Measurements from ENCODE around the gene CD38.
A peak's percentile ranks its signal among the peaks of the same experiment; 100 is the strongest.
"Not testable (repeated sequence)": the region's sequence is repeated elsewhere in the genome, so short reads cannot be mapped to it uniquely, and the experiment has no call there.

CD38 gene

GRCh38 chr4:15841194-15841730, 63.1 kb downstream of the CD38 start:
- not testable (repeated sequence) for H2BK120ac ChIP-seq (ENCODE audit: low read depth, low read length); H3K36me3 ChIP-seq (ENCODE audit: control insufficient read depth in 1 of 2, insufficient read depth in 2 of 2, low read depth in 1 of 2, low read length in 2 of 2); H3K79me1 ChIP-seq (replicated peaks; ENCODE audit: low read length, poor library complexity, severe bottlenecking); H3K9me3 ChIP-seq (ENCODE audit: control insufficient read depth, low read length); H4K8ac ChIP-seq (ENCODE audit: low read length); H3K4ac ChIP-seq (ENCODE audit: low read depth in 1 of 2, low read length in 2 of 2); H2BK12ac ChIP-seq (ENCODE audit: low read length in 2 of 2); H2AFZ ChIP-seq (ENCODE audit: low read depth, low read length); H3K27me3 ChIP-seq (ENCODE audit: control insufficient read depth in 1 of 2, insufficient read depth in 1 of 2, low read length in 2 of 2); H2BK15ac ChIP-seq (ENCODE audit: low read depth, poor library complexity, severe bottlenecking); H3K18ac ChIP-seq (ENCODE audit: low read depth in 1 of 2, low read length in 2 of 2); H3K4me3 ChIP-seq (ENCODE audit: insufficient read depth in 1 of 2, low read depth in 1 of 2, low read length in 2 of 2); H4K91ac ChIP-seq (ENCODE audit: low read length); H2AK5ac ChIP-seq (ENCODE audit: low read length, severe bottlenecking); H2BK5ac ChIP-seq (ENCODE audit: low read depth, low read length, poor library complexity, severe bottlenecking); H3K14ac ChIP-seq (ENCODE audit: low read length in 2 of 2); DNase-seq; H3K27ac ChIP-seq (ENCODE audit: low read length, poor library complexity, severe bottlenecking); H3K4me1 ChIP-seq (ENCODE audit: control insufficient read depth, insufficient read depth, low read depth, low read length); H3K9ac ChIP-seq (ENCODE audit: low read length); H3K23ac ChIP-seq (ENCODE audit: low read length in 2 of 2); H3K4me2 ChIP-seq (ENCODE audit: low read length, poor library complexity, severe bottlenecking)
- 100% methylated on average over 7 of the region's 16 CpGs for WGBS

GRCh38 chr4:15847746-15848145, 69.6 kb downstream of the CD38 start:
- H2BK15ac ChIP-seq (ENCODE audit: low read depth, poor library complexity, severe bottlenecking): no peak overlapping the region
- no peaks in the 10 kb centered on the region for H3K9me3 ChIP-seq (ENCODE audit: control insufficient read depth, low read length)
- no peak overlapping the region for H3K4ac ChIP-seq (ENCODE audit: low read depth in 1 of 2, low read length in 2 of 2)
- H2BK12ac ChIP-seq (ENCODE audit: low read length in 2 of 2): no peak overlapping the region
- no peak overlapping the region for H2BK5ac ChIP-seq (ENCODE audit: low read depth, low read length, poor library complexity, severe bottlenecking)
- no peak overlapping the region for H3K18ac ChIP-seq (ENCODE audit: low read depth in 1 of 2, low read length in 2 of 2)
- H2AFZ ChIP-seq (ENCODE audit: low read depth, low read length): no peak overlapping the region
- no peak overlapping the region for H3K14ac ChIP-seq (ENCODE audit: low read length in 2 of 2)
- H3K4me3 ChIP-seq (ENCODE audit: insufficient read depth in 1 of 2, low read depth in 1 of 2, low read length in 2 of 2): no peak overlapping the region
- H3K27me3 ChIP-seq (ENCODE audit: control insufficient read depth in 1 of 2, insufficient read depth in 1 of 2, low read length in 2 of 2): peaks cover 0 to 4% of the 10 kb centered on the region in 2 experiments
- no peaks in the 10 kb centered on the region for H3K36me3 ChIP-seq (ENCODE audit: control insufficient read depth in 1 of 2, insufficient read depth in 2 of 2, low read depth in 1 of 2, low read length in 2 of 2)
- H3K79me1 ChIP-seq (replicated peaks; ENCODE audit: low read length, poor library complexity, severe bottlenecking): no peaks in the 10 kb centered on the region
- H2AK5ac ChIP-seq (ENCODE audit: low read length, severe bottlenecking): no peak overlapping the region
- WGBS: 95% methylated on average over 1 of the region's 2 CpGs
- H4K8ac ChIP-seq (ENCODE audit: low read length): no peak overlapping the region
- peaks cover 2% of the 10 kb centered on the region for H3K4me1 ChIP-seq (ENCODE audit: control insufficient read depth, insufficient read depth, low read depth, low read length)
- H3K9ac ChIP-seq (ENCODE audit: low read length): no peak overlapping the region
- H4K91ac ChIP-seq (ENCODE audit: low read length): no peak overlapping the region
- no peak for DNase-seq
- H3K27ac ChIP-seq (ENCODE audit: low read length, poor library complexity, severe bottlenecking): no peak overlapping the region
- no peak overlapping the region for H3K23ac ChIP-seq (ENCODE audit: low read length in 2 of 2)
- H2BK120ac ChIP-seq (ENCODE audit: low read depth, low read length): no peak overlapping the region
- no peak overlapping the region for H3K4me2 ChIP-seq (ENCODE audit: low read length, poor library complexity, severe bottlenecking)

- Histone ChIP-seq H3K79me1 (replicated peaks; ENCODE audit: low read length, poor library complexity, severe bottlenecking) (no peaks in the 10 kb centered on the region), H3K27me3 (ENCODE audit: control insufficient read depth in 1 of 2, insufficient read depth in 1 of 2, low read length in 2 of 2) (peaks cover 0 to 7% of the 10 kb centered on the region in 2 experiments), H4K91ac (ENCODE audit: low read length) (no peak overlapping the region), H3K4ac (ENCODE audit: low read depth in 1 of 2, low read length in 2 of 2) (no peak overlapping the region), H3K36me3 (ENCODE audit: control insufficient read depth in 1 of 2, insufficient read depth in 2 of 2, low read depth in 1 of 2, low read length in 2 of 2) (no peaks in the 10 kb centered on the region), H3K23ac (ENCODE audit: low read length in 2 of 2) (no peak overlapping the region), H3K9ac (ENCODE audit: low read length) (no peak overlapping the region), H2BK12ac (ENCODE audit: low read length in 2 of 2) (no peak overlapping the region), H3K14ac (ENCODE audit: low read length in 2 of 2) (no peak overlapping the region), H4K8ac (ENCODE audit: low read length) (no peak overlapping the region), H3K4me1 (ENCODE audit: control insufficient read depth, insufficient read depth, low read depth, low read length) (peaks cover 2% of the 10 kb centered on the region), H2AFZ (ENCODE audit: low read depth, low read length) (no peak overlapping the region), H3K4me3 (ENCODE audit: insufficient read depth in 1 of 2, low read depth in 1 of 2, low read length in 2 of 2) (no peak overlapping the region), H2AK5ac (ENCODE audit: low read length, severe bottlenecking) (no peak overlapping the region), H3K9me3 (ENCODE audit: control insufficient read depth, low read length) (no peaks in the 10 kb centered on the region), H2BK15ac (ENCODE audit: low read depth, poor library complexity, severe bottlenecking) (no peak overlapping the region), H3K27ac (ENCODE audit: low read length, poor library complexity, severe bottlenecking) (no peak overlapping the region), H3K4me2 (ENCODE audit: low read length, poor library complexity, severe bottlenecking) (no peak overlapping the region), H3K18ac (ENCODE audit: low read depth in 1 of 2, low read length in 2 of 2) (no peak overlapping the region), H2BK120ac (ENCODE audit: low read depth, low read length) (no peak overlapping the region), H2BK5ac (ENCODE audit: low read depth, low read length, poor library complexity, severe bottlenecking) (no peak overlapping the region)
- DNase-seq: no peak
- 81% methylated on average over 9 of the region's 10 CpGs for WGBS
Measured at GRCh38 chr4:15848191-15848842, 70.2 kb downstream of the CD38 start.

- Histone ChIP-seq H2AK5ac (ENCODE audit: low read length, severe bottlenecking) (no peak overlapping the region), H3K9me3 (ENCODE audit: control insufficient read depth, low read length) (no peaks in the 10 kb centered on the region), H3K4me2 (ENCODE audit: low read length, poor library complexity, severe bottlenecking) (no peak overlapping the region), H3K9ac (ENCODE audit: low read length) (no peak overlapping the region), H3K79me1 (replicated peaks; ENCODE audit: low read length, poor library complexity, severe bottlenecking) (no peaks in the 10 kb centered on the region), H4K8ac (ENCODE audit: low read length) (no peak overlapping the region), H2AFZ (ENCODE audit: low read depth, low read length) (no peak overlapping the region), H3K27me3 (ENCODE audit: control insufficient read depth in 1 of 2, insufficient read depth in 1 of 2, low read length in 2 of 2) (peaks cover 0 to 17% of the 10 kb centered on the region in 2 experiments), H2BK5ac (ENCODE audit: low read depth, low read length, poor library complexity, severe bottlenecking) (no peak overlapping the region), H3K4me3 (ENCODE audit: insufficient read depth in 1 of 2, low read depth in 1 of 2, low read length in 2 of 2) (no peak overlapping the region), H3K18ac (ENCODE audit: low read depth in 1 of 2, low read length in 2 of 2) (peak overlapping the region in 1 of 2 experiments; percentile 6), H4K91ac (ENCODE audit: low read length) (no peak overlapping the region), H3K14ac (ENCODE audit: low read length in 2 of 2) (no peak overlapping the region), H2BK12ac (ENCODE audit: low read length in 2 of 2) (no peak overlapping the region), H2BK15ac (ENCODE audit: low read depth, poor library complexity, severe bottlenecking) (no peak overlapping the region), H2BK120ac (ENCODE audit: low read depth, low read length) (no peak overlapping the region), H3K4me1 (ENCODE audit: control insufficient read depth, insufficient read depth, low read depth, low read length) (peaks cover 4% of the 10 kb centered on the region), H3K23ac (ENCODE audit: low read length in 2 of 2) (no peak overlapping the region), H3K27ac (ENCODE audit: low read length, poor library complexity, severe bottlenecking) (no peak overlapping the region), H3K4ac (ENCODE audit: low read depth in 1 of 2, low read length in 2 of 2) (no peak overlapping the region), H3K36me3 (ENCODE audit: control insufficient read depth in 1 of 2, insufficient read depth in 2 of 2, low read depth in 1 of 2, low read length in 2 of 2) (no peaks in the 10 kb centered on the region)
- DNase-seq: no peak
- 88% methylated on average over 6 of the region's 6 CpGs for WGBS
Measured at GRCh38 chr4:15851969-15852368, 73.8 kb downstream of the CD38 start.
